ENCODE measurements around the gene HOXA5. TPM values are rescaled to one million over a fixed set of nuclear protein-coding genes. Genes with fewer than 3 reads are reported as not detected.

The HOXA5 gene
- total and polyA plus RNA-seq, 2 donors (not counting 3 experiments of a cell fraction or from before 2014, with no cell fraction given) = 18.6 to 18.8 TPM

- Histone ChIP-seq H4K20me1 (replicated peaks; ENCODE audit: control insufficient read depth, extremely low read depth, insufficient read depth, low read length) (no peaks in the 10 kb centered on the region), H3K4me1 (ENCODE audit: control insufficient read depth, extremely low read depth, insufficient read depth, low read length) (peaks cover 69% of the 10 kb centered on the region), H3K36me3 (ENCODE audit: control insufficient read depth in 2 of 2, extremely low read depth in 1 of 2, insufficient read depth in 2 of 2, low read length in 2 of 2) (peaks cover 0 to 1% of the 10 kb centered on the region in 2 experiments), H3K9me3 (replicated peaks; ENCODE audit: control insufficient read depth, insufficient read depth, low read length) (no peaks in the 10 kb centered on the region), H3K4me3 (replicated peaks in 1 of 3; ENCODE audit: insufficient read depth in 1 of 3, low read depth in 1 of 3, low read length in 3 of 3) (peak overlapping the region in 2 of 3 experiments; percentile 11 to 32), H3K79me2 (ENCODE audit: control insufficient read depth, insufficient read depth, low read length) (peaks cover 78% of the 10 kb centered on the region), H3K27ac (ENCODE audit: insufficient read depth, low read depth, low read length) (peak overlapping the region; percentile 69), H3K4me2 (ENCODE audit: insufficient read depth, low read length) (peak overlapping the region; percentile 74), H2AFZ (ENCODE audit: low read depth, low read length) (peak overlapping the region; percentile 17), H3K9me1 (replicated peaks; ENCODE audit: control insufficient read depth, extremely low read depth, insufficient read depth, low read length) (no peaks in the 10 kb centered on the region), H3K27me3 (ENCODE audit: control insufficient read depth in 2 of 2, insufficient read depth in 2 of 2, low read length in 2 of 2) (no peaks in the 10 kb centered on the region), H3K9ac (replicated peaks; ENCODE audit: extremely low read depth, insufficient read depth, low read length) (peak overlapping the region; percentile 78)
- peak; percentile 78 for FAIRE-seq
- no peak for DNase-seq (ENCODE audit: low read depth, low spot score)
- no TSS peak for BruUV-seq (replicated peaks)
- dilution Hi-C loops (cut with MboI; ENCODE audit: extremely low pct_ligation_motif_present, low sequenced_read_pairs) = loop anchor here (25.0 kb wide), 1 partner anchor 971 kb away; no protein-coding TSS in a partner anchor
- ChIA-PET POLR2A (interaction anchor here (0.7 to 1.7 kb wide), 2 partner anchors 11 to 14 kb away, joined by 3 to 5 read pairs; partner anchors contain the start of gene HOXA5), CTCF (interaction anchor here (0.9 to 4.1 kb wide), 10 partner anchors 8 to 475 kb away, joined by 3 to 48 read pairs (median 6); partner anchors contain the start of genes HOXA10 and HOXA5)
- TF ChIP-seq GATA2 (IDR thresholded peaks at IDR 0.05; ENCODE audit: insufficient read depth, insufficient read length, low read depth, low read length) (no peak), POLR2AphosphoS5 (IDR thresholded peaks at IDR 0.05; ENCODE audit: insufficient read depth, low read depth, low read length) (no peak), FOS (IDR thresholded peaks at IDR 0.05; ENCODE audit: borderline replicate concordance, insufficient read depth, low read length) (no peak), POLR2A (IDR thresholded peaks at IDR 0.05; ENCODE audit: low read depth, low read length) (no peak), JUN (IDR thresholded peaks at IDR 0.05; ENCODE audit: borderline replicate concordance, insufficient read depth, insufficient read length, low read depth) (no peak), MYC (IDR thresholded peaks at IDR 0.05; ENCODE audit: low read depth, low read length) (no peak), EZH2 (IDR thresholded peaks at IDR 0.05; ENCODE audit: borderline replicate concordance, low read depth, low read length, severe bottlenecking) (no peak)
- TF ChIP-seq, protein P1, sequence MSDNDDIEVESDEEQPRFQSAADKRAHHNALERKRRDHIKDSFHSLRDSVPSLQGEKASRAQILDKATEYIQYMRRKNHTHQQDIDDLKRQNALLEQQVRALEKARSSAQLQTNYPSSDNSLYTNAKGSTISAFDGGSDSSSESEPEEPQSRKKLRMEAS (IDR thresholded peaks at IDR 0.05; ENCODE audit: insufficient read depth, insufficient read length) = no peak
- TF ChIP-seq, protein P2, sequence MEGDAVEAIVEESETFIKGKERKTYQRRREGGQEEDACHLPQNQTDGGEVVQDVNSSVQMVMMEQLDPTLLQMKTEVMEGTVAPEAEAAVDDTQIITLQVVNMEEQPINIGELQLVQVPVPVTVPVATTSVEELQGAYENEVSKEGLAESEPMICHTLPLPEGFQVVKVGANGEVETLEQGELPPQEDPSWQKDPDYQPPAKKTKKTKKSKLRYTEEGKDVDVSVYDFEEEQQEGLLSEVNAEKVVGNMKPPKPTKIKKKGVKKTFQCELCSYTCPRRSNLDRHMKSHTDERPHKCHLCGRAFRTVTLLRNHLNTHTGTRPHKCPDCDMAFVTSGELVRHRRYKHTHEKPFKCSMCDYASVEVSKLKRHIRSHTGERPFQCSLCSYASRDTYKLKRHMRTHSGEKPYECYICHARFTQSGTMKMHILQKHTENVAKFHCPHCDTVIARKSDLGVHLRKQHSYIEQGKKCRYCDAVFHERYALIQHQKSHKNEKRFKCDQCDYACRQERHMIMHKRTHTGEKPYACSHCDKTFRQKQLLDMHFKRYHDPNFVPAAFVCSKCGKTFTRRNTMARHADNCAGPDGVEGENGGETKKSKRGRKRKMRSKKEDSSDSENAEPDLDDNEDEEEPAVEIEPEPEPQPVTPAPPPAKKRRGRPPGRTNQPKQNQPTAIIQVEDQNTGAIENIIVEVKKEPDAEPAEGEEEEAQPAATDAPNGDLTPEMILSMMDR (IDR thresholded peaks at IDR 0.05; ENCODE audit: extremely low read depth in 1 of 2, insufficient read depth in 1 of 2, low read depth in 1 of 2, low read length in 2 of 2) = no peak
- intact Hi-C loops (cut with micrococcal nuclease) = loop anchor here (2.0 to 5.0 kb wide), 2 partner anchors 957 to 1001 kb away; partner anchors contain the start of genes CBX3 and HNRNPA2B1
These were observed 14.4 kb upstream of the HOXA5 start for GRCh38 chr7:27157702-27158431.
